Activated CD4-positive, alpha-beta memory T cell treated with anti-CD3 and anti-CD28 coated beads, Interleukin-2, amount 10 ng/mL, durations not matched to agents 7 days and 5 days (primary cell): ENCODE results near the gene TTLL8. TPM values are rescaled to one million over a fixed set of nuclear protein-coding genes. Genes with fewer than 3 reads are reported as not detected.

ENCODE experiments used
- CTCF ChIA-PET: fragments of 350-600 bp; sonication (Branson Sonifier 250); formaldehyde crosslinking; loops from one replicate; lab custom pipeline; 2021; ENCODE audit warnings: antibody characterized with exemption, inconsistent platforms; lab: Charles Lee
- POLR2A ChIA-PET: fragments of 350-600 bp; sonication (Branson Sonifier 250); formaldehyde crosslinking; loops from one replicate; lab custom pipeline; 2021; ENCODE audit warnings: antibody characterized with exemption; lab: Charles Lee
- DNase-seq: peaks from one replicate; pipeline ENCODE4 v3.0.0-alpha.2; 2020
- H3K27ac Mint-ChIP-seq: one replicate; pipeline ENCODE4 v1.8.0; 2021; ENCODE audit warnings: mild to moderate bottlenecking, mixed read lengths
- H3K27me3 Mint-ChIP-seq: one replicate; pipeline ENCODE4 v1.8.0; 2021; ENCODE audit warnings: mixed read lengths
- H3K36me3 Mint-ChIP-seq: one replicate; pipeline ENCODE4 v1.8.0; 2021; ENCODE audit warnings: low read depth, mixed read lengths
- H3K4me1 Mint-ChIP-seq: one replicate; pipeline ENCODE4 v1.8.0; 2021; ENCODE audit warnings: mixed read lengths
- H3K4me3 Mint-ChIP-seq: one replicate; pipeline ENCODE4 v1.8.0; 2021; ENCODE audit warnings: mild to moderate bottlenecking, mixed read lengths
- H3K9me3 Mint-ChIP-seq: one replicate; pipeline ENCODE4 v1.8.0; 2021; ENCODE audit warnings: mixed read lengths
- total RNA-seq, 2 experiments: library from RNA; stranded (reverse); gene quantifications; one replicate each; pipeline ENCODE4 v1.2.3, GENCODE V29; 2021

The TTLL8 gene
- total RNA-seq, 2 experiments from 2014 or later, result not detected

DNA sequence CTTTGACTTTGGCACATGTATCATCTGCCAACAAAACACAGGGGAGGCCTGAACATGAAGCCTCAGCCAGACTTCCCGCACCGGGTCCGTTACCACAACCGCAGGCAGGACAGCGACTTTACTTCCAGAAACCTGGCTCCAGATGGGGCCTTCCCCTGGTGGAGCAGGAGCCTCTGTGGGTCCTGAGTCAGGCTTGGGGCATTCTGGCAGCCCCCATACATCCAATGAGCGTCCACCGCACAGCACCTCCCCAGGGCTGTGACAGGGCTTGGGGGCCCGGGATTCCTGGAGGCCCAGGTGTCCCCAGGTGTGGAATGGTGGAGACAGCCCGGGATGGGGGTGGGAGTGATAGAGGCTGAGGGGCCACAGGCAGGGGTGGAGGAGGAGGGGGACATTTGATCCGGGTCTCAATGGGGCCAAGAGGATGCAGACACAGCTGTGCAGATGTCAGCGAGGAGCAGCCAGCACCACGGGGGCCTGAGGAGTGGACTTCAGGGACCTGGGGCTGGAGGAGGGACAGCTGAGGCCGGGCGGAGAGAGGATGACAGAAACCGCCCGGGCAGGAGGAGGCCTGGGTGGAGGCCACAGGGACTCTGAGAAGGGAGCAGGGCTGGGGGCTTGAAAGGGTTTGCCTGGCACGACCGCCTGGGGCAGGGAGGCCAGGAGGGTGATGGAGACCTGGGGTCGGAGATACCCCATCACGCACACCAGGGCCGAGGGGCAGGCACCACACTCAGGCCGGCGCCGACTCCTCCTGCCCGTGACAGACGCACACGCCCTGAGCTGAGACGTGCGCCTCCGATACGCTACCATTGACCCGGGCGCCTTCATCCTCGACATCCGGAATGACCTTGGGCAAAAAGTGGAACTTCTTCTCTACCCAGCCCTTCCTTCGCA is 8.6 kb downstream of the TTLL8 start:
- H3K36me3 Mint-ChIP-seq, result no peaks in the 10 kb centered on the region
- ChIA-PET POLR2A (no interaction called here), CTCF (no interaction called here)
- no peak for DNase-seq
- H3K4me3 Mint-ChIP-seq, result no peak overlapping the region
- H3K27me3 Mint-ChIP-seq, result peaks cover 4% of the 10 kb centered on the region
- H3K9me3 Mint-ChIP-seq, result peaks cover 5% of the 10 kb centered on the region
- H3K4me1 Mint-ChIP-seq, result peaks cover 4% of the 10 kb centered on the region
- H3K27ac Mint-ChIP-seq, result no peak overlapping the region

DNA sequence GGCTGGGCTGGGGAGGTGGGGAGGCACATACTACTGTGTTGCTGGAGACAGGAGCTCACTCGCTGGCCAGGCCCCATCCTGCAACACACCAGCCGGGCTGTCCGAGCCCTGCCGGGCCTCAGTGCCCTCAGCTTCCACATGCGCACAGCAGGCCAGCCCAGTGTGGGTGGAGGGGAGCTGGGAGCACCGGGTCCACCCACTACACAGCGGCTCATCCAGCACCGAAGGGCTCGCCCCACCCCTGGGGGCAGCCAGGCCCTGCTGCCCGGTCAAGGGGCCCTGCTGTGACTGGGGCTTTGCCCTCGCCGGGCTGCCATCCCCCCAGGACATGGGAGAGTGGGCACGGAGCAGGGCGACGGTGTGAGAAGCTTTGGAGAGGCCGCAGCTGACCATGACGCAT is 9.3 kb downstream of the TTLL8 start:
- DNase-seq, result no peak
- ChIA-PET POLR2A (no interaction called here), CTCF (no interaction called here)
- Mint-ChIP-seq H3K36me3 (no peaks in the 10 kb centered on the region), H3K4me3 (no peak overlapping the region), H3K4me1 (peaks cover 6% of the 10 kb centered on the region), H3K27ac (no peak overlapping the region), H3K27me3 (peaks cover 10% of the 10 kb centered on the region), H3K9me3 (peaks cover 3% of the 10 kb centered on the region)

DNA sequence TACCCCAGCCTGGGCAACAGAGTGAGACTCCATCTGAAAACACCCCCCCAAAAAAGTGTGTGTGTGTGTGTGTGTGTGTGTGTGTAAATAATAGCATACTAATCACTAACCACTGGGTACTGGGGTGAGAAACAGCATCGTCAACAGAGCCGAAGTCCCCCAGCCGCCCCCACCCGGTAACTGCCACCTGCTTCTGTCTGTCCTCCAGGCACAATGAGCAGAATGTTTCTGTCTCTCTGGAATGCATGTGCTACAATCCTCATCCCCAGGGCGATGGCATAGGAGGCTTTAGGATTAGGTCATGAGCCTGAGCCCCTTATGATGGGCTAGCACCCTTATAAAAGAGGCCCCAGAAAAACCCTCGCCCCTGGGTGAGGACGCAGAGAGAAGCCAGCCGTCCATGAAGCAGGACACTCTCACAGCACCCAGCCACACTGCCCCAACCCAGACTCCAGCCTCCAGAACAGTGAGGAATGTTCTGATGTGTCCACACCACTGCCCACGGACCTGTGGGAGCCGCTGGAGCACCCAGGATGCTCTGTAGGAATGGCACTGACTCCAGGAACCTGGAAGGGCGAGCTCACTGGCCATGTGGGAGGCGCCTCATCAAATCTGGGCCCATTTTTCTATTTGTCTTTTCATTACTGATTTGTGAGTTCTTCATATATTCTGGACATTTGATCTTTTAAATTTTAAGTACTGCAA is 9.9 kb downstream of the TTLL8 start:
- no peak overlapping the region for H3K27ac Mint-ChIP-seq
- H3K27me3 Mint-ChIP-seq, result peaks cover 16% of the 10 kb centered on the region

DNA sequence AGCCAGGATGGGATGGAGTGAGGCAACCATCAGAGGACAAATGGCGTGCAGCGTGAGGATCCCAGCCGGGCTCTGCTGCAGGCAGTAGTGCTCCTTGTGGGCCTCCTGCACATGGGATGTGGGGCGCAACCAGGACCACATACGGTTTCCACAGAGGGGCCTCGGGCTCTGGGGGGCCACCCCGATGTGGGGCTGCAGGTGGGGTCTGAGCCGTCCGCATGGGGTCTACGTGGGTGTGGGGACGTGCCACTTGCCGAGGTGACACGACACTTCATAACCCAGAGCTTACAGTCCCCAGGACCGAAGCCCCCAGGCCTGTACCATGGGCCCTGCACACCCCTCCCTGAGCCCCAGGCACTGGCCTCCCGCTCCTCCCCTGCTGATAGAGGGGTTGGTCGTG is 10.8 kb downstream of the TTLL8 start:
- H3K27ac Mint-ChIP-seq, result no peak overlapping the region
- no peak overlapping the region for H3K4me3 Mint-ChIP-seq
- DNase-seq, result no peak
- H3K9me3 Mint-ChIP-seq, result no peaks in the 10 kb centered on the region
- CTCF ChIA-PET, result no interaction called here
- H3K27me3 Mint-ChIP-seq, result peaks cover 20% of the 10 kb centered on the region
- H3K36me3 Mint-ChIP-seq, result no peaks in the 10 kb centered on the region
- peaks cover 9% of the 10 kb centered on the region for H3K4me1 Mint-ChIP-seq
- POLR2A ChIA-PET, result no interaction called here

More for the DNA sequence above, 9.9 kb downstream of the TTLL8 start:
- Mint-ChIP-seq H3K9me3 (no peaks in the 10 kb centered on the region), H3K4me3 (no peak overlapping the region), H3K4me1 (peaks cover 9% of the 10 kb centered on the region), H3K36me3 (no peaks in the 10 kb centered on the region)
- CTCF ChIA-PET, result no interaction called here
- no peak for DNase-seq
- POLR2A ChIA-PET, result no interaction called here

DNA sequence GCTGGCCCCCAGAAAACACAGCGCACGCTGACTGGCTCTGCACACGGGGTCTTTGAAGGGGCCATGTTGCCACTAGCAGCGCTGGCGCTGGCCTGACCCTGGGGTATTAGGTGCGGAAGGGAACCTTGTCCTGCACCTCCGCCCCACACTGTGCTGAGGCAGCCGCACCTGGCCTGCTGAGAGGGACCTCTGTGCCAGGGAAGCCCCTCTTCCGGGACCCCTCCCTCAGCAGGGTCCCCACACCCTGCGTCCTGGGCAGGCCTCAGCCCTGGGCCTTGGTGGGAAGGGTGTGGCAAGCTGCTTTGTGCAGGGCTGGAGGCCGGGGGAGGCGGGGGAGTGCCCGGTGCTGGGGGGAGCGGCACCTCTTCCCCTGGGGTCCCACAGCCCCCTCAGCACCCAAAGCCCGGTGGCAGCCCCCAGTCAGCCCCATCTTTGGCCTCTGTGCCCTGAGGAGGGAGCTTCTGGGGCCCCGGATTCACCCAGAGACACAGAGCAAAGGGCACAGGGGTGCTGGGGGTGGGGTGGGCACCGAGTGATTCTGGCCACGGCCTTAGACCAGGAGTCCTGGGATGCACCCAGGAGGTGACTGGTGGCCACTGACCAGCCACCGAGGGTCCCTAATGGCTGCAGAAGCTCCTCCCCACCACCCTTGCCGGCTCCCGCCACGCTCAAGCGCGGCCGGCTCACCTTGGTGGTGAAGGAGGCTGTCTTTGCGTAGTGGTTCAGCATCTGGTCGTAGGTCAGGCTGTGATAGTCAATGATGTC is 11.4 kb downstream of the TTLL8 start:
- no peak for DNase-seq
- H3K9me3 Mint-ChIP-seq, result no peaks in the 10 kb centered on the region
- H3K27ac Mint-ChIP-seq, result no peak overlapping the region
- no peak overlapping the region for H3K4me3 Mint-ChIP-seq
- peaks cover 9% of the 10 kb centered on the region for H3K4me1 Mint-ChIP-seq
- POLR2A ChIA-PET, result no interaction called here
- CTCF ChIA-PET, result no interaction called here
- H3K27me3 Mint-ChIP-seq, result peaks cover 20% of the 10 kb centered on the region
- no peaks in the 10 kb centered on the region for H3K36me3 Mint-ChIP-seq

DNA sequence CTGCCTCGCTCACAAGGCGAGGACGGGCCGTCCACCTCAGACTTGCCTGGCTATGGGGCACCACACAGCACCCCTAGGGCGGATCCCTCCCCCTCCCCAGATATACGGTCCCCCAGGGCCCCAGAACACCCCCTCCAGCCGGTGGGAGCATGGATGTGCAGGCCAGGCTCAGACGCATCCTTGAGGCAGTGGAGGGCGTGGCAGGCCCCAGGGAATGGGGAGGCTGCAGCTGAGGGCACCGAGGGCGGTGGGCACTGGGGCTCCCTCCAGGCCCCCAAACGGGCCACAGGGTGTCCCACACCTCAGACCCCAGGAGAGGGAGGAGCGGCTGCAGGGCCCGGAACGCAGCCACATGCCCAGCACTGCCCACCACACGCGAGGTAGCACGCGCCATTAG is 12.1 kb downstream of the TTLL8 start:
- no peak overlapping the region for H3K27ac Mint-ChIP-seq
- POLR2A ChIA-PET, result no interaction called here
- H3K27me3 Mint-ChIP-seq, result peaks cover 15% of the 10 kb centered on the region
- no peak overlapping the region for H3K4me3 Mint-ChIP-seq
- CTCF ChIA-PET, result no interaction called here
- peaks cover 9% of the 10 kb centered on the region for H3K4me1 Mint-ChIP-seq
- H3K9me3 Mint-ChIP-seq, result no peaks in the 10 kb centered on the region
- DNase-seq, result no peak
- no peaks in the 10 kb centered on the region for H3K36me3 Mint-ChIP-seq

DNA sequence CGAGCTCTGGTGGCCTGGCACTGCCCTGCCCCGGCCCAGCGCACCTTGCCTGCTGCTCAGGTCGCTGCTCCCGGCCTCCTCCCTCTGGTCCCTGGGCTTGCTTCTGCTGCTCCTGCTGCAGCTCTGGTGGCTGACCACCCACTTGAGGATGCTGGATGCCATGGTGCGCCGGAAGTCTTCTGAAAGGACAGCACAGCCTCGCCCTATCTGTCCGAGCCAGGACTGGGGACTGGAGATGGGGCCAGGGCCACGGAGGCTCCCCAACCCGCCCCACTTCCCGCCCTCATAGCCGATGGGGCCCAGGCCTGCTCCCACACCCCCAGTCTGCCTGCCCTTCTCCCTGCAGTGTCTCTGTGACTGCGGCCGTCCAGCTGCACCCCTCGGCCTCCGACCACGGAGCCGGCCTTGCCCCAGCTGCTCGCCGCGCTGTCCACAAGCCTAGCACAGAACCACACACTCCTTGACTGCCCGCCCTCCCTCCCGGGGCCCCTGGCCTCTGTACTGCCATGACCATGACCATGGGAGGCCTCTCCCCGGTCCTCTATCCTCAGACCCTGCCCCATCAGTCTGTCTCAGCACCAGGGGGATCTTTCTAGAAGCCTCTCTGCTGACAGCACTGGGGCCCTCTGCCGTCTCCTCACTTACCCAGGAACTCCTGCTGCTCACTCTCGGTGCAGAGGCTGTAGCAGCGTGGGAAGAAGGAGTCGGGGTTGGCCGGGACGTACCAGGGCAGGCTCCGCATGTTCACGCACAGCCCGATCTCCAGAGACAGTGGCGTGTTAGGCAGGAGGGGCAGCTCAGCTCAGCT is 12.7 kb downstream of the TTLL8 start:
- H3K27ac Mint-ChIP-seq, result no peak overlapping the region
- no peaks in the 10 kb centered on the region for H3K36me3 Mint-ChIP-seq
- CTCF ChIA-PET, result interaction anchor here (1.4 kb wide), 1 partner anchor 15 kb away, joined by 4 read pairs; no protein-coding TSS in a partner anchor
- no peaks in the 10 kb centered on the region for H3K9me3 Mint-ChIP-seq
- peaks cover 15% of the 10 kb centered on the region for H3K27me3 Mint-ChIP-seq
- POLR2A ChIA-PET, result no interaction called here
- H3K4me1 Mint-ChIP-seq, result peaks cover 9% of the 10 kb centered on the region
- DNase-seq, result no peak
- H3K4me3 Mint-ChIP-seq, result no peak overlapping the region

DNA sequence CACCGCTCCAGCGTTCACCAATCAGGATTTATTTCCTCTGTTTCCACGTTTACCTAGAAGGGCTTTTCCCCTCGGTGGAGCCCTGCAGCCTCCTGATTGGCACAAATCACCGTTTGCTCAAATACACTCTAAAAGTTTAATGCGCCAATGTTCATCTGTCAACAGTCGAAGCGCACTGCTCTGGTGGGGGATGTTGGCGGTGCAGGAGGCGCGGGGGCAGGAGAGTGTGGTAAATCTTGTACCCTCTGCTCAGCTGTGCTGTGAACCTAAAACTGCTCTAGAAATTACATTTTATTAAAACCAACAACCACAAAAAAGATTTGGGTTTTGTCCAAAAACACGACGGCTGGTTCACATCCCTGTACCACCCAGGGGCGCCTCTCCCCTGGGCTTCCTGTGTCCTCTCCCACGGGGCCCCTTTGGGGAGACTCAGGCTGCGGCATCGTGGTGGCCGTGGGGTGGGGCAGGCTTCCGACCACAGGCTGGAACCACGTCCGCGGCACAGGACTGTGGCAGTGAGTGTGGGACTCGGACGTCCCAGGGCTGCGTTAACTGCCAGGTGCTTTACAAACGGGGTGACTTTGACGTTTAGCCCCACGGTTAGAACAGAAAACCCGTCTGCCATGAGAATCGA is 13.5 kb downstream of the TTLL8 start:
- ChIA-PET CTCF (interaction anchor here (1.4 kb wide), 1 partner anchor 14 kb away, joined by 4 read pairs; no protein-coding TSS in a partner anchor), POLR2A (no interaction called here)
- H3K9me3 Mint-ChIP-seq, result no peaks in the 10 kb centered on the region
- peaks cover 15% of the 10 kb centered on the region for H3K27me3 Mint-ChIP-seq
- no peak overlapping the region for H3K4me3 Mint-ChIP-seq
- no peaks in the 10 kb centered on the region for H3K36me3 Mint-ChIP-seq
- peaks cover 9% of the 10 kb centered on the region for H3K4me1 Mint-ChIP-seq
- DNase-seq, result no peak
- no peak overlapping the region for H3K27ac Mint-ChIP-seq

DNA sequence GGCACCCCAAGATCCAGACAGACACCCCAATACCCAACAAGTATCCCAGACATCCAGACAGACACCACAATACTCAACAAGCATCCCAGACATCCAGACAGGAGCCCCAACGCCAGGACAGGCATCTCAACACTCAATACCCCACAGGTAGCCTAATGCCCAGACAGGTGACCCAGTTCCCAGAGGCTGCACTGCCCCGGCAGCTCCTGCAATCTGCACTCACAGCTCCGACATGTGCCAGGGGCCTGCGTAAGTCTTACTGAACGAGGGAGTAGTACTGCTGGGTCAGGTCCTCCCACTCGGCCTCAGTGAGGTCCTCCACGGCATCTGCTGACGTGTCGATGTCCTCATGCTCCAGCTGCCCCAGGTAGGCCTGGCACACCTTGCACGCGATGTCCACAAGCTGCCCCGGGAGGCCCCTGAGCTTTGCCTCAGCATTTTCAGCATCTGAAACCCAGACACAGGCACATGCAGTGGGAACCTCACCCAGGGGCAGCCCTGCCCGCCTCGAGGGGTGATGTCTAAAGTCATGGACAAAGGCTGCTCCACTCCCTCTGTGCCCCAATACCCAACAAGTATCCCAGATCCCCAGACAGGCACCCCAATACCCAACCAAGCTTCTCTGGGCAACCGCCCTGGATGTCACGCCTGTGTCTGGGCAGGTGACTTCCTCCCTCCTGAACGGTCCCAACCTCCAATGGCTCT is 16.6 kb downstream of the TTLL8 start:
- CTCF ChIA-PET, result no interaction called here
- peaks cover 2% of the 10 kb centered on the region for H3K9me3 Mint-ChIP-seq
- H3K27me3 Mint-ChIP-seq, result peaks cover 15% of the 10 kb centered on the region
- H3K4me3 Mint-ChIP-seq, result no peak overlapping the region
- peaks cover 9% of the 10 kb centered on the region for H3K4me1 Mint-ChIP-seq
- no peak for DNase-seq
- no peaks in the 10 kb centered on the region for H3K36me3 Mint-ChIP-seq
- POLR2A ChIA-PET, result no interaction called here
- H3K27ac Mint-ChIP-seq, result no peak overlapping the region

DNA sequence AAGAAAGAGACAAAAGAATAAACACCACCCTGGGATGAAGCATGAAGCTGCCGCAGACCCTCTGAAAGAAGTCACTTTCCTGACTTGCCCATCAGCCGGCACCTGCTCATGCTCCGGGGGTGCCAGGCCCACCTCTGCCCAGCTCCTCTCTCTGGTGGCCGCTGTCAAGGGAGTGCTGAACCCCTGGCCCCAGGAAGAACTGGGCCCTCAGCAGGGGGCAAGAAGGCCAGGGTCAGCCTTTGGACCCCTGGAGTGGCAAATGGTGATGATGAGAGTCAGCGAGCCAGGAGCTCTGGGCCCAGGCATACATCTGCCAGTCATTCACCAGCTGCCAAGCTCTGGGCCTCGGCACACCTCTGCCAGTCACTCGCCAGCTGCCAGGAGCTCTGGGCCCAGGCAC is 17.4 kb downstream of the TTLL8 start:
- Mint-ChIP-seq H3K36me3 (no peaks in the 10 kb centered on the region), H3K27ac (no peak overlapping the region), H3K4me1 (peaks cover 9% of the 10 kb centered on the region), H3K9me3 (peaks cover 2% of the 10 kb centered on the region), H3K4me3 (no peak overlapping the region), H3K27me3 (peaks cover 15% of the 10 kb centered on the region)
- ChIA-PET POLR2A (no interaction called here), CTCF (interaction anchor here (1.0 kb wide), 1 partner anchor 10 kb away, joined by 4 read pairs; no protein-coding TSS in a partner anchor)
- DNase-seq, result no peak

DNA sequence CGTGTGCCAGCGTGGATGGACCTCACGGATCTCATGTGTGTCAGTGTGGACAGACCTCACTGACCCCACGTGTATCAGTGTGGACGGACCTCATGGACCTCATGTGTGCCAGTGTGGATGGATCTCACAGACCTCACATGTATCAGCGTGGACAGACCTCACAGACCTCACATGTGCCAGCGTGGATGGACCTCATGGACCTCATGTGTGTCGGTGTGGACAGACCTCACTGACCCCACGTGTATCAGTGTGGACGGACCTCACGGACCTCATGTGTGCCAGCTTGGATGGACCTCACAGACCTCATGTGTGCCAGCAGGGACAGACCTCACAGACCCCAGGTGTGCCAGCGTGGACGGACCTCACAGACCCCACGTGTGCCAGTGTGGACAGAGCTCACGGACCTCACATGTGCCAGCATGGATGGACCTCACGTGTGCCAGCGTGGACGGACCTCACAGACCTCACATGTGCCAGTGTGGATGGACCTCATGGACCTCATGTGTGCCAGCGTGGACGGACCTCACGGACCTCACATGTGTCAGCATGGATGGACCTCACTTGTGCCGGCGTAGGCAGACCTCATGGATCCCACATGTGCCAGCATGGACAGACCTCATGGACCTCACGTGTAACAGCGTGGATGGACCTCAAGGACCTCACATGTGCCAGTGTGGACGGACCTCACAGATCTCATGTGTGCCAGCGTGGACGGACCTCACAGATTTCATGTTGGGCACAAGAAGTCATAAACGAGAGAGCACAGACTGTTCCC is 18.2 kb downstream of the TTLL8 start:
- POLR2A ChIA-PET, result no interaction called here
- peaks cover 10% of the 10 kb centered on the region for H3K4me1 Mint-ChIP-seq
- no peak overlapping the region for H3K4me3 Mint-ChIP-seq
- peaks cover 2% of the 10 kb centered on the region for H3K9me3 Mint-ChIP-seq
- DNase-seq, result no peak
- H3K27me3 Mint-ChIP-seq, result peaks cover 15% of the 10 kb centered on the region
- no peak overlapping the region for H3K27ac Mint-ChIP-seq
- H3K36me3 Mint-ChIP-seq, result no peaks in the 10 kb centered on the region
- CTCF ChIA-PET, result interaction anchor here (1.0 kb wide), 1 partner anchor 9 kb away, joined by 4 read pairs; no protein-coding TSS in a partner anchor
